Brain microvascular endothelial cell (primary cell): ENCODE data around the gene COPG2.
"Not testable (repeated sequence)": the region's sequence is repeated elsewhere in the genome, so short reads cannot be mapped to it uniquely, and the experiment has no call there.

Experiments used
- DNase-seq: peaks from one replicate; pipeline ENCODE4 v3.0.0-alpha.2; 2020
- H3K27ac ChIP-seq: fragments of 250-450 bp; sonication (Bioruptor Pico); 2 replicates; pipeline ENCODE4 v1.5.1; 2020; ENCODE audit warnings: mild to moderate bottlenecking, moderate library complexity
- H3K27me3 ChIP-seq: fragments of 250-450 bp; sonication (Bioruptor Pico); replicated peaks from 2 replicates; pipeline ENCODE4 v1.5.1; 2020; ENCODE audit warnings: mild to moderate bottlenecking
- H3K36me3 ChIP-seq: fragments of 250-450 bp; sonication (Bioruptor Pico); replicated peaks from 2 replicates; pipeline ENCODE4 v1.5.1; 2020; ENCODE audit warnings: mild to moderate bottlenecking
- H3K4me3 ChIP-seq: 2 replicates; pipeline ENCODE4 v1.5.1; 2011; ENCODE audit warnings: low read depth, mild to moderate bottlenecking, control low read depth, low read length, moderate library complexity
- CTCF ChIP-seq: IDR thresholded peaks from 2 replicates; pipeline ENCODE4 v1.5.1; 2011; ENCODE audit warnings: low read depth, mild to moderate bottlenecking, moderate library complexity, low read length, control low read depth, inconsistent platforms; ENCODE audit errors: missing control alignments
- in situ Hi-C: cut with HindIII; loops from 2 replicates; pipeline ENCODE4 v1.10.0; 2017; ENCODE audit warnings: low sequenced_read_pairs, low pct_ligation_motif_present

The COPG2 gene

GRCh38 chr7:130553398-130554029, 115.0 kb downstream of the COPG2 start:
- DNase-seq: no peak
- in situ Hi-C loops: no loop called here
- Histone ChIP-seq H3K27ac (no peak overlapping the region), H3K36me3 (peaks cover 2% of the 10 kb centered on the region), H3K27me3 (no peaks in the 10 kb centered on the region), H3K4me3 (no peak overlapping the region)
- no peak for TF ChIP-seq CTCF

GRCh38 chr7:130544356-130544755, 124.2 kb downstream of the COPG2 start:
- in situ Hi-C loops: no loop called here
- DNase-seq: no peak
- Histone ChIP-seq H3K36me3 (peaks cover 11% of the 10 kb centered on the region), H3K27me3 (no peaks in the 10 kb centered on the region), H3K27ac (no peak overlapping the region), H3K4me3 (no peak overlapping the region)
- no peak for TF ChIP-seq CTCF

- Histone ChIP-seq H3K27ac (no peak overlapping the region), H3K4me3 (no peak overlapping the region), H3K36me3 (peaks cover 13% of the 10 kb centered on the region), H3K27me3 (no peaks in the 10 kb centered on the region)
- no peak for DNase-seq
- in situ Hi-C loops: no loop called here
- no peak for TF ChIP-seq CTCF
Observed at GRCh38 chr7:130543487-130544010, 125.0 kb downstream of the COPG2 start.

- in situ Hi-C loops, DNase-seq, H3K27me3 ChIP-seq, H3K4me3 ChIP-seq, H3K27ac ChIP-seq, H3K36me3 ChIP-seq: not testable (repeated sequence)
Observed at GRCh38 chr7:130542297-130542696, 126.3 kb downstream of the COPG2 start.

- H3K36me3 ChIP-seq, DNase-seq, H3K27me3 ChIP-seq, H3K27ac ChIP-seq, H3K4me3 ChIP-seq, in situ Hi-C loops: not testable (repeated sequence)
Observed at GRCh38 chr7:130541287-130541686, 127.3 kb downstream of the COPG2 start.

- H3K27ac ChIP-seq, DNase-seq, in situ Hi-C loops, H3K4me3 ChIP-seq, H3K27me3 ChIP-seq: not testable (repeated sequence)
- H3K36me3 ChIP-seq: peaks cover 12% of the 10 kb centered on the region
Observed at GRCh38 chr7:130537894-130538293, 130.7 kb downstream of the COPG2 start.

GRCh38 chr7:130529417-130529816, 139.1 kb downstream of the COPG2 start:
- TF ChIP-seq CTCF: no peak
- peaks cover 29% of the 10 kb centered on the region for H3K36me3 ChIP-seq
- no peak overlapping the region for H3K27ac ChIP-seq
- no peak for DNase-seq
- in situ Hi-C loops: no loop called here
- no peak overlapping the region for H3K4me3 ChIP-seq
- no peaks in the 10 kb centered on the region for H3K27me3 ChIP-seq

- H3K4me3 ChIP-seq, DNase-seq, H3K27me3 ChIP-seq, in situ Hi-C loops, H3K27ac ChIP-seq: not testable (repeated sequence)
- H3K36me3 ChIP-seq: peaks cover 23% of the 10 kb centered on the region
Observed at GRCh38 chr7:130527752-130528355, 140.7 kb downstream of the COPG2 start.
